H1 (cell line): ENCODE data around the gene ASPHD2. TPM values are rescaled to one million over a fixed set of nuclear protein-coding genes. Genes with fewer than 3 reads are reported as not detected.

ENCODE experiments used
- CTBP2 ChIP-seq: IDR thresholded peaks from 2 replicates; pipeline ENCODE4 v1.7.0; 2011; ENCODE audit warnings: borderline replicate concordance, mild to moderate bottlenecking, moderate library complexity, mixed read lengths, low read length; ENCODE audit not compliant: insufficient read depth, insufficient read length
- EZH2 ChIP-seq: fragments of 200-600 bp; sonication (generic); IDR thresholded peaks from 2 replicates; pipeline ENCODE4 v1.7.1; 2012; ENCODE audit warnings: low read depth, mild to moderate bottlenecking, moderate library complexity, low read length, inconsistent platforms; ENCODE audit not compliant: severe bottlenecking
- RBBP5 ChIP-seq: IDR thresholded peaks from 2 replicates; pipeline ENCODE4 v1.7.1; 2012; ENCODE audit warnings: low read depth, mild to moderate bottlenecking, inconsistent platforms, low read length, moderate library complexity, borderline replicate concordance
- SUZ12 ChIP-seq: fragments of 200-600 bp; sonication (generic); IDR thresholded peaks from 2 replicates; pipeline ENCODE4 v1.6.1; 2012; ENCODE audit warnings: mild to moderate bottlenecking, inconsistent platforms, low read length, moderate library complexity, mixed read lengths
- ZNF274 ChIP-seq: IDR thresholded peaks from 2 replicates; pipeline ENCODE4 v1.7.0; 2012; ENCODE audit warnings: low read length, borderline replicate concordance; ENCODE audit errors: extremely low read depth
- polyA plus RNA-seq, 7 experiments: library from polyadenylated mRNA; depleted of rRNA in 3 of 7; stranded (reverse) in 5 of 7; unstranded in 2 of 7; fragments of >200 nt in 5 of 7; fragments of 200-250 nt in 2 of 7; gene quantifications; 1 replicate in 5 of 7; 2 replicates in 1 of 7; 4 replicates in 1 of 7; pipeline versions ENCODE4 v1.2.1 to v1.2.3, GENCODE V29; 2011 to 2013; ENCODE audit warnings: missing spikeins in 2 of 7, mixed read lengths in 2 of 7
- total RNA-seq: library from RNA; stranded (reverse); fragmentation: NEBNext Ultra II Directional; extraction: Animal tissue kit (Norgen Biotek cat#: 25700); gene quantifications from 2 replicates; pipeline ENCODE4 v1.2.1, GENCODE V29; 2021

ASPHD2 gene
- total and polyA plus RNA-seq, 2 of the 8 experiments (the other 6 are each of a cell fraction or from before 2014, with no cell fraction given): 7.2 to 11.0 TPM

DNA sequence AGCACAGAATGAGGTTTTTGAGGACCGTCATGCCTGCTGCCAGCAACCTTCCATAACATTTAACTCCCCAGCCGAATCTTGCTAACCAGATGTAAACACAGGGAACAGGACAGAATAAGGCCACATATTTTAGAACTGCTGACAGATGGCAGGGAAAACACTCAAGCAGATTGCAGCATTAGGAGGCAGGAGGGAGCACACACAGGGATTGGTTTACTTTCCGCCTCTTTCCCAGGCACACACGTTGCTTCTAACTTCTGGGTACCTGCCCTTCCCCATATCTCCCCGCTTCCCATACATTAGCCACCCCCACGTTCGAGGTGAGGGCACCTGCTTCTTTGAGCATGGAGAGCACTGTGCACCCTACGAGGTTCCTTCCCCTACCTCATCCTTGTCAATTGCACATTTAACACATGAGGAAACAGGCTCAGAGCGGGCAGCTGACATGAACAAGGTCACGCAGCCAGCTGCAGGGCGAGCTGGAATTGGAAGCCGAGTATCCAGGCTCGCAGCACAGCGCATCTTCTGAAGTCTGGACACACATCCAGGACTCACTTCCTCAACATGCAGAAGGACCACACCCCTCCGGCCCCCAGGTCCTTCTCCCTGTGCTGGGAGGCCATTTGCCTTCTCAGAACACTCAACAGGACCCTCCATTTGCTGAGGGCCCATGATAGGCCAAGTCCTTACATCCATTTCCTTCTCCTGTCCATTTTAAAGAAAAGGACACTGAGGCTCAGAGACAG lies 18.7 kb downstream of the ASPHD2 start (continued):
- no peak for TF ChIP-seq SUZ12
- no peak for TF ChIP-seq ZNF274
- no peak for TF ChIP-seq RBBP5
- no peak for TF ChIP-seq EZH2
- TF ChIP-seq CTBP2: no peak
